ENCODE measurements around the gene PFKM. TPM values are rescaled to one million over a fixed set of nuclear protein-coding genes. Genes with fewer than 3 reads are reported as not detected.

The PFKM gene
- total and polyA plus RNA-seq, 2 of the 4 experiments (the other 2 are of a cell fraction): 56.7 to 82.6 TPM

DNA sequence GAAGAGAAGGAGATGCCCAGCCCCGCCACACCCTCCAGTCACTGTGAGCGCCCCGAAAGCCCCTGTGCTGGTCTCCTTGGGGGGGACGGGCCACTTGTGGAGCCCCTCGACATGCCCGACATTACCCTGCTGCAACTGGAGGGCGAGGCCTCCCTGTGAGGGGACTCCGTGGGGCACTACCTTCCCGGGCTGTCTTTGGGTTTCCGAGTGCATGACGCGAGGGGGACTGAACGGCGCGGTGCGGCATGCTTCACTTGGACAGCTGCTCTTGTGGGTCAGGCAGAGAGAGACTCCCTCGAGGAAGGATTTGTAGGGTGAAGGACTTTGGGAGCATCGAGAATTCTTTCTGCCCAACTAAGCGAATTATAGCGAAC, 65.4 kb downstream of the PFKM start:
- no peak overlapping the region for H3K9ac ChIP-seq (ENCODE audit: low read depth, low read length)
- H3K9me1 ChIP-seq (ENCODE audit: insufficient read depth, low read length): no peaks in the 10 kb centered on the region; the same call in 1 of the 2 replicates
- dilution Hi-C loops (cut with HindIII; ENCODE audit: low sequenced_read_pairs, unreplicated experiment) (no loop called here), in situ Hi-C loops (cut with MboI; ENCODE audit: low sequenced_read_pairs) (no loop called here), intact Hi-C loops (cut with micrococcal nuclease) (no loop called here)
- H2AK9ac ChIP-seq (replicated peaks; ENCODE audit: low read depth, low read length, poor library complexity): no peak overlapping the region
- H3K4me3 ChIP-seq (ENCODE audit: insufficient read depth, low read depth, low read length): peak overlapping the region; percentile 26
- H2AFZ ChIP-seq (replicated peaks; ENCODE audit: low read length, poor library complexity): peak overlapping the region; percentile 73
- no peaks in the 10 kb centered on the region for H3K36me3 ChIP-seq (ENCODE audit: control insufficient read depth, insufficient read depth, low read length)
- H3K4me1 ChIP-seq (ENCODE audit: control insufficient read depth, insufficient read depth, low read length): peaks cover 3% of the 10 kb centered on the region; the same call in 1 of the 2 replicates
- peak overlapping the region; percentile 38 for H3K4me2 ChIP-seq (ENCODE audit: low read depth, low read length)
- no peak overlapping the region for H4K5ac ChIP-seq (ENCODE audit: low read depth, low read length)
- no peak overlapping the region for H2BK15ac ChIP-seq (ENCODE audit: low read depth, low read length)
- H3K14ac ChIP-seq (replicated peaks; ENCODE audit: low read depth, low read length): no peak overlapping the region
- TF ChIP-seq RFX5 (IDR thresholded peaks at IDR 0.05; ENCODE audit: low read depth, low read length): no peak
- TF ChIP-seq, protein P1, sequence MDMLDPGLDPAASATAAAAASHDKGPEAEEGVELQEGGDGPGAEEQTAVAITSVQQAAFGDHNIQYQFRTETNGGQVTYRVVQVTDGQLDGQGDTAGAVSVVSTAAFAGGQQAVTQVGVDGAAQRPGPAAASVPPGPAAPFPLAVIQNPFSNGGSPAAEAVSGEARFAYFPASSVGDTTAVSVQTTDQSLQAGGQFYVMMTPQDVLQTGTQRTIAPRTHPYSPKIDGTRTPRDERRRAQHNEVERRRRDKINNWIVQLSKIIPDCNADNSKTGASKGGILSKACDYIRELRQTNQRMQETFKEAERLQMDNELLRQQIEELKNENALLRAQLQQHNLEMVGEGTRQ (IDR thresholded peaks at IDR 0.05; ENCODE audit: low read depth, low read length): no peak
- TF ChIP-seq FOS (IDR thresholded peaks at IDR 0.05; ENCODE audit: low read depth, low read length): no peak
- TF ChIP-seq, protein P2, sequence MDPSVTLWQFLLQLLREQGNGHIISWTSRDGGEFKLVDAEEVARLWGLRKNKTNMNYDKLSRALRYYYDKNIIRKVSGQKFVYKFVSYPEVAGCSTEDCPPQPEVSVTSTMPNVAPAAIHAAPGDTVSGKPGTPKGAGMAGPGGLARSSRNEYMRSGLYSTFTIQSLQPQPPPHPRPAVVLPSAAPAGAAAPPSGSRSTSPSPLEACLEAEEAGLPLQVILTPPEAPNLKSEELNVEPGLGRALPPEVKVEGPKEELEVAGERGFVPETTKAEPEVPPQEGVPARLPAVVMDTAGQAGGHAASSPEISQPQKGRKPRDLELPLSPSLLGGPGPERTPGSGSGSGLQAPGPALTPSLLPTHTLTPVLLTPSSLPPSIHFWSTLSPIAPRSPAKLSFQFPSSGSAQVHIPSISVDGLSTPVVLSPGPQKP (IDR thresholded peaks at IDR 0.05; ENCODE audit: borderline replicate concordance, low read depth, low read length): no peak
- no peak for TF ChIP-seq CHD1 (IDR thresholded peaks at IDR 0.05; ENCODE audit: low read depth, low read length)
- no peak for TF ChIP-seq MAFK (IDR thresholded peaks at IDR 0.05; ENCODE audit: low read depth, low read length)
- no peak for TF ChIP-seq NFE2L2 (IDR thresholded peaks at IDR 0.05; ENCODE audit: low read depth, low read length)
- TF ChIP-seq MAZ (IDR thresholded peaks at IDR 0.05; ENCODE audit: borderline replicate concordance, low read depth, low read length): no peak
- WGBS, 2 experiments (ENCODE audit: extremely low coverage in 2 of 2, insufficient read length in 1 of 2): 0% methylated on average over 5 of the region's 20 CpGs; no CpG with 5 or more reads in 1 of the 2 experiments
- H3K9me3 ChIP-seq (ENCODE audit: control insufficient read depth, insufficient read depth, low read length): no peaks in the 10 kb centered on the region
- ATAC-seq (ENCODE audit: low read depth) (no peak), DNase-seq (no peak)
- POLR2A ChIA-PET (ENCODE audit: unreplicated experiment): no interaction called here
- H4K91ac ChIP-seq (ENCODE audit: insufficient read depth, low read depth, low read length): no peak overlapping the region
- H2BK5ac ChIP-seq (ENCODE audit: low read depth, low read length, poor library complexity, severe bottlenecking): no peak overlapping the region
- no peak overlapping the region for H3K23ac ChIP-seq (ENCODE audit: low read depth, low read length)
- no TSS peak for BruUV-seq (replicated peaks)
- no peak overlapping the region for H2AK5ac ChIP-seq (ENCODE audit: low read depth, low read length)
- no peak overlapping the region for H3K56ac ChIP-seq (ENCODE audit: extremely low read depth, insufficient read depth, low read length)
- H2BK120ac ChIP-seq (ENCODE audit: low read depth, low read length): no peak overlapping the region
- CTCF ChIA-PET: no interaction called here
- H3K27ac ChIP-seq (ENCODE audit: insufficient read depth, low read length): no peak overlapping the region
- H3K79me1 ChIP-seq (ENCODE audit: low read depth in 1 of 2, low read length in 2 of 2): no peaks in the 10 kb centered on the region
- no peak overlapping the region for H3K4ac ChIP-seq (ENCODE audit: low read depth, low read length)
- no peak overlapping the region for H3K18ac ChIP-seq (ENCODE audit: low read depth, low read length)
- H2BK20ac ChIP-seq (ENCODE audit: low read depth, low read length): no peak overlapping the region
- H4K8ac ChIP-seq (ENCODE audit: low read depth in 2 of 2, low read length in 2 of 2): no peak overlapping the region
- H4K20me1 ChIP-seq (ENCODE audit: insufficient read depth, low read length): no peaks in the 10 kb centered on the region
- H3K27me3 ChIP-seq (ENCODE audit: control insufficient read depth, insufficient read depth, low read length): peaks cover 53% of the 10 kb centered on the region
